HepG2 (cell line): ENCODE measurements around the gene LRSAM1. TPM values are rescaled to one million over a fixed set of nuclear protein-coding genes. Genes with fewer than 3 reads are reported as not detected.
A peak's percentile ranks its signal among the peaks of the same experiment; 100 is the strongest.

Source experiments
- ATAC-seq: fragments of 200-7000 bp; cut with Tn5 transposase; 3 replicates; pipeline ENCODE4 v1.9.1; 2020; ENCODE audit warnings: mild to moderate bottlenecking, moderate library complexity
- BruUV-seq: library from RNA; stranded (reverse); fragments of 400-500 nt; replicated peaks from 2 replicates; lab custom pipeline; 2021; lab: Mats Ljungman, UMichigan
- CTCF ChIA-PET: fragments of 300-600 bp; formaldehyde crosslinking; extraction: SDS; loops from one replicate; lab custom pipeline; 2021; ENCODE audit warnings: low total read pairs, inconsistent platforms, low intra/inter-chr PET ratio; lab: Yijun Ruan, JAX
- POLR2A ChIA-PET: fragments of 350-600 bp; sonication (Branson Sonifier 250); formaldehyde crosslinking; loops from one replicate; lab custom pipeline; 2020; ENCODE audit warnings: antibody characterized with exemption, inconsistent platforms; lab: Yijun Ruan, JAX
- DNase-seq: peaks from one replicate; pipeline ENCODE4 v3.0.0-alpha.2; 2015; ENCODE audit warnings: low spot score
- FAIRE-seq: peaks from 3 replicates; lab custom pipeline; 2011; peaks lifted over from hg19 to GRCh38; lab: Jason Lieb, UNC
- H2AFZ ChIP-seq: one replicate; pipeline ENCODE4 v1.6.1; 2011; ENCODE audit warnings: low read length, inconsistent platforms
- H3K27ac ChIP-seq: fragments of 300-600 bp; 3 replicates; pipeline ENCODE4 v1.8.0; 2011; ENCODE audit warnings: mixed run types, mild to moderate bottlenecking, mixed read lengths, low read length, inconsistent platforms; ENCODE audit not compliant: insufficient read depth; ENCODE audit errors: extremely low read length
- H3K27me3 ChIP-seq, 2 experiments: fragments of 200-600 bp in 1 of 2; 2 replicates in 1 of 2; 3 replicates in 1 of 2; pipeline versions ENCODE4 v1.6.0 to v1.8.0; 2011; ENCODE audit warnings: low read length in 2 of 2, mild to moderate bottlenecking in 2 of 2, moderate library complexity in 2 of 2, inconsistent platforms in 1 of 2; ENCODE audit not compliant: insufficient read depth in 2 of 2, control insufficient read depth in 1 of 2
- H3K36me3 ChIP-seq, 2 experiments: fragments of 200-600 bp in 1 of 2; replicated peaks in 1 of 2; 2 replicates in 1 of 2; 3 replicates in 1 of 2; pipeline versions ENCODE4 v1.5.1 to v1.8.0; 2011; ENCODE audit warnings: low read length in 2 of 2, inconsistent platforms in 1 of 2; ENCODE audit not compliant: insufficient read depth in 2 of 2, control insufficient read depth in 1 of 2
- H3K4me1 ChIP-seq: 2 replicates; pipeline ENCODE4 v1.5.1; 2012; ENCODE audit warnings: low read length, inconsistent platforms; ENCODE audit not compliant: insufficient read depth
- H3K4me2 ChIP-seq: 2 replicates; pipeline ENCODE4 v1.6.0; 2011; ENCODE audit warnings: low read depth, low read length, inconsistent platforms
- H3K4me3 ChIP-seq, 3 experiments: fragments of 200-600 bp in 1 of 3; sonication (generic), shearing (Covaris generic) in 1 of 3; replicated peaks in 1 of 3; 2 replicates each; pipeline ENCODE4 v1.5.1; 2011 to 2016; ENCODE audit warnings: low read length in 3 of 3, inconsistent platforms in 2 of 3, low read depth in 2 of 3, mild to moderate bottlenecking in 2 of 3, control low read depth in 1 of 3, mixed read lengths in 1 of 3; ENCODE audit not compliant: insufficient read depth in 1 of 3
- H3K79me2 ChIP-seq: one replicate; pipeline ENCODE4 v1.6.1; 2011; ENCODE audit warnings: low read length, inconsistent platforms; ENCODE audit not compliant: insufficient read depth
- H3K9ac ChIP-seq: 2 replicates; pipeline ENCODE4 v1.6.0; 2011; ENCODE audit warnings: mild to moderate bottlenecking, low read depth, low read length, inconsistent platforms; ENCODE audit not compliant: insufficient read depth
- H3K9me3 ChIP-seq: 2 replicates; pipeline ENCODE4 v1.5.1; 2012; ENCODE audit warnings: mild to moderate bottlenecking, low read length
- H4K20me1 ChIP-seq: 2 replicates; pipeline ENCODE4 v1.6.0; 2011; ENCODE audit warnings: inconsistent platforms, mild to moderate bottlenecking, low read length, moderate library complexity; ENCODE audit not compliant: insufficient read depth
- ATF7 ChIP-seq, 2 experiments: fragments of 450-650 bp in 1 of 2; sonication (generic) in 1 of 2; formaldehyde crosslinking in 1 of 2; IDR thresholded peaks; 2 replicates each; pipeline versions ENCODE4 v1.4.0 to v1.6.1; 2016 to 2020; ENCODE audit warnings: antibody characterized with exemption in 1 of 2, mild to moderate bottlenecking in 1 of 2, missing genetic modification reagents in 1 of 2
- FOXP4 ChIP-seq: sonication (generic); formaldehyde crosslinking; IDR thresholded peaks from 2 replicates; pipeline ENCODE4 v1.4.0; 2020; ENCODE audit warnings: missing genetic modification reagents
- GLMP ChIP-seq: sonication (generic); formaldehyde crosslinking; IDR thresholded peaks from 2 replicates; pipeline ENCODE4 v1.9.0; 2021; ENCODE audit warnings: missing genetic modification reagents, mild to moderate bottlenecking, borderline replicate concordance
- MXD1 ChIP-seq: sonication (generic); formaldehyde crosslinking; IDR thresholded peaks from 2 replicates; pipeline ENCODE4 v1.4.0; 2020; ENCODE audit warnings: mild to moderate bottlenecking, missing genetic modification reagents
- POGK ChIP-seq: sonication (generic); formaldehyde crosslinking; conservative IDR thresholded peaks from 2 replicates; pipeline ENCODE4 v1.8.0; 2022; ENCODE audit warnings: mild to moderate bottlenecking, moderate library complexity, missing genetic modification reagents
- SNAPC2 ChIP-seq: sonication (generic); formaldehyde crosslinking; IDR thresholded peaks from 2 replicates; pipeline ENCODE4 v1.8.1; 2022; ENCODE audit warnings: mild to moderate bottlenecking, missing genetic modification reagents
- ZNF33B ChIP-seq: sonication (generic); formaldehyde crosslinking; IDR thresholded peaks from 2 replicates; pipeline ENCODE4 v1.5.1; 2020; ENCODE audit warnings: mild to moderate bottlenecking, missing genetic modification reagents
- ZNF576 ChIP-seq: sonication (generic); formaldehyde crosslinking; IDR thresholded peaks from 2 replicates; pipeline ENCODE4 v1.4.0; 2020; ENCODE audit warnings: mild to moderate bottlenecking, missing genetic modification reagents
- ZNF687 ChIP-seq: sonication (generic); formaldehyde crosslinking; IDR thresholded peaks from 2 replicates; pipeline ENCODE4 v1.5.1; 2020; ENCODE audit warnings: mild to moderate bottlenecking, missing genetic modification reagents, moderate library complexity
- WGBS: methylation state at CpG from one replicate; pipeline ENCODE4 v1.1.6; 2017; ENCODE audit warnings: low lambda C conversion rate; 5-methylcytosine and 5-hydroxymethylcytosine counted together
- in situ Hi-C: cut with HindIII; loops from 2 replicates; pipeline ENCODE4 v1.10.0; 2017; ENCODE audit warnings: low pct_unique_long_range_greater_than_20kb; ENCODE audit not compliant: extremely low pct_ligation_motif_present
- intact Hi-C: fragments of 100-400 bp; cut with micrococcal nuclease; formaldehyde crosslinking; loops from one replicate; pipeline ENCODE4 v1.10.0; 2022; ENCODE audit not compliant: unreplicated experiment
- polyA plus RNA-seq, 8 experiments: library from polyadenylated mRNA; depleted of rRNA in 3 of 8; stranded (reverse) in 7 of 8; unstranded in 1 of 8; fragments of >200 nt; fragmentation: Illumina TruSeq in 4 of 8; extraction: Trizol in 4 of 8; gene quantifications; 2 replicates each; pipeline versions ENCODE4 v1.2.1 to v1.2.3, GENCODE V29; 2011 to 2016; ENCODE audit warnings: low read depth in 4 of 8, missing spikeins in 1 of 8, mixed read lengths in 1 of 8; ENCODE audit not compliant: insufficient read depth in 1 of 8
- total RNA-seq, 5 experiments: library from RNA; depleted of rRNA; stranded (reverse); fragments of >200 nt; fragmentation: Illumina TruSeq; extraction: Trizol; gene quantifications; 2 replicates each; pipeline ENCODE4 v1.2.3, GENCODE V29; 2016; ENCODE audit warnings: low read depth in 1 of 5

Gene LRSAM1
- total and polyA plus RNA-seq, 2 of the 13 experiments (the other 11 are each of a cell fraction or from before 2014, with no cell fraction given): 8.7 to 10.2 TPM

GRCh38 chr9:127467621-127468020 lies 16.3 kb downstream of the LRSAM1 start:
- in situ Hi-C loops: no loop called here
- no peaks in the 10 kb centered on the region for H4K20me1 ChIP-seq
- H3K9ac ChIP-seq: no peak overlapping the region
- H3K9me3 ChIP-seq: no peaks in the 10 kb centered on the region
- H3K27me3 ChIP-seq: no peaks in the 10 kb centered on the region
- H3K4me2 ChIP-seq: no peak overlapping the region
- peaks cover 13% of the 10 kb centered on the region for H3K4me1 ChIP-seq
- FAIRE-seq (no peak), DNase-seq (no peak), ATAC-seq (no peak)
- H3K36me3 ChIP-seq: peaks cover 6 to 18% of the 10 kb centered on the region in 2 experiments; a peak in 4 of 5 replicates
- H3K79me2 ChIP-seq: no peaks in the 10 kb centered on the region
- POLR2A ChIA-PET: no interaction called here
- no peak overlapping the region for H3K4me3 ChIP-seq
- intact Hi-C loops: no loop called here
- no peak overlapping the region for H2AFZ ChIP-seq
- WGBS: 80% methylated on average over 4 of the region's 14 CpGs
- CTCF ChIA-PET: no interaction called here
- no TSS peak for BruUV-seq
- no peak overlapping the region for H3K27ac ChIP-seq
- TF ChIP-seq ATF7 (IDR thresholded peaks at IDR 0.05): no peak
- TF ChIP-seq ATF7 (CRISPR knock-in tag; IDR thresholded peaks at IDR 0.05): no peak
- TF ChIP-seq GLMP (CRISPR knock-in tag): no peak
- TF ChIP-seq ZNF687: peak; percentile 56
- TF ChIP-seq FOXP4 (CRISPR knock-in tag): peak; percentile 17; the same call in 1 of the 2 replicates
- no peak for TF ChIP-seq SNAPC2 (CRISPR knock-in tag)
- TF ChIP-seq ZNF33B (CRISPR knock-in tag): no peak
- TF ChIP-seq ZNF576 (CRISPR knock-in tag): no peak
- no peak for TF ChIP-seq POGK (CRISPR knock-in tag)
- no peak for TF ChIP-seq MXD1 (CRISPR knock-in tag)
